ENCODE results near the gene MMP3.

Gene MMP3

GRCh38 chr11:102832612-102833011 lies 10.8 kb downstream of the MMP3 start:
- no peaks in the 10 kb centered on the region for H3K36me3 ChIP-seq (ENCODE audit: control insufficient read depth, insufficient read depth, low read length)
- WGBS, 2 experiments (ENCODE audit: insufficient coverage in 2 of 2): no CpG with 5 or more reads among the region's 7 CpGs
- no peak overlapping the region for H3K27ac ChIP-seq (ENCODE audit: low read depth, low read length, severe bottlenecking)
- no peak overlapping the region for H3K4me3 ChIP-seq (ENCODE audit: extremely low read depth, insufficient read depth, low read length, poor library complexity, severe bottlenecking)
- no peaks in the 10 kb centered on the region for H3K4me1 ChIP-seq (ENCODE audit: control insufficient read depth, insufficient read depth, low read length, poor library complexity, severe bottlenecking)
- H3K9me3 ChIP-seq (ENCODE audit: control insufficient read depth, low read length): no peaks in the 10 kb centered on the region

- WGBS, 2 experiments (ENCODE audit: insufficient coverage in 2 of 2): 89 to 95% methylated on average over 18 to 29 of the region's 38 CpGs
- Histone ChIP-seq H3K36me3 (ENCODE audit: control insufficient read depth, insufficient read depth, low read length) (no peaks in the 10 kb centered on the region), H3K9me3 (ENCODE audit: control insufficient read depth, low read length) (no peaks in the 10 kb centered on the region), H3K27ac (ENCODE audit: low read depth, low read length, severe bottlenecking) (no peak overlapping the region), H3K4me1 (ENCODE audit: control insufficient read depth, insufficient read depth, low read length, poor library complexity, severe bottlenecking) (no peaks in the 10 kb centered on the region), H3K4me3 (ENCODE audit: extremely low read depth, insufficient read depth, low read length, poor library complexity, severe bottlenecking) (no peak overlapping the region)
Observed at GRCh38 chr11:102831489-102832440, 11.6 kb downstream of the MMP3 start.

GRCh38 chr11:102831128-102831488 lies 12.3 kb downstream of the MMP3 start:
- H3K4me3 ChIP-seq (ENCODE audit: extremely low read depth, insufficient read depth, low read length, poor library complexity, severe bottlenecking): no peak overlapping the region
- H3K4me1 ChIP-seq (ENCODE audit: control insufficient read depth, insufficient read depth, low read length, poor library complexity, severe bottlenecking): no peaks in the 10 kb centered on the region
- no peaks in the 10 kb centered on the region for H3K36me3 ChIP-seq (ENCODE audit: control insufficient read depth, insufficient read depth, low read length)
- WGBS, 2 experiments (ENCODE audit: insufficient coverage in 2 of 2): 100% methylated on average over 1 of the region's 2 CpGs; no CpG with 5 or more reads in 1 of the 2 experiments
- H3K27ac ChIP-seq (ENCODE audit: low read depth, low read length, severe bottlenecking): no peak overlapping the region
- H3K9me3 ChIP-seq (ENCODE audit: control insufficient read depth, low read length): peaks cover 3% of the 10 kb centered on the region

- WGBS, 2 experiments (ENCODE audit: insufficient coverage in 2 of 2): 87 to 100% methylated on average over 3 to 4 of the region's 5 CpGs
- H3K4me1 ChIP-seq (ENCODE audit: control insufficient read depth, insufficient read depth, low read length, poor library complexity, severe bottlenecking): no peaks in the 10 kb centered on the region
- no peak overlapping the region for H3K27ac ChIP-seq (ENCODE audit: low read depth, low read length, severe bottlenecking)
- H3K9me3 ChIP-seq (ENCODE audit: control insufficient read depth, low read length): peaks cover 6% of the 10 kb centered on the region
- no peak overlapping the region for H3K4me3 ChIP-seq (ENCODE audit: extremely low read depth, insufficient read depth, low read length, poor library complexity, severe bottlenecking)
- H3K36me3 ChIP-seq (ENCODE audit: control insufficient read depth, insufficient read depth, low read length): no peaks in the 10 kb centered on the region
Observed at GRCh38 chr11:102830001-102830727, 13.2 kb downstream of the MMP3 start.

- no peaks in the 10 kb centered on the region for H3K4me1 ChIP-seq (ENCODE audit: control insufficient read depth, insufficient read depth, low read length, poor library complexity, severe bottlenecking)
- WGBS, 2 experiments (ENCODE audit: insufficient coverage in 2 of 2): 84 to 85% methylated on average over 4 to 5 of the region's 6 CpGs
- no peak overlapping the region for H3K4me3 ChIP-seq (ENCODE audit: extremely low read depth, insufficient read depth, low read length, poor library complexity, severe bottlenecking)
- no peaks in the 10 kb centered on the region for H3K36me3 ChIP-seq (ENCODE audit: control insufficient read depth, insufficient read depth, low read length)
- peaks cover 6% of the 10 kb centered on the region for H3K9me3 ChIP-seq (ENCODE audit: control insufficient read depth, low read length)
- H3K27ac ChIP-seq (ENCODE audit: low read depth, low read length, severe bottlenecking): no peak overlapping the region
Observed at GRCh38 chr11:102829316-102830000, 14.0 kb downstream of the MMP3 start.

- Histone ChIP-seq H3K4me3 (ENCODE audit: extremely low read depth, insufficient read depth, low read length, poor library complexity, severe bottlenecking) (no peak overlapping the region), H3K27ac (ENCODE audit: low read depth, low read length, severe bottlenecking) (no peak overlapping the region), H3K36me3 (ENCODE audit: control insufficient read depth, insufficient read depth, low read length) (no peaks in the 10 kb centered on the region), H3K9me3 (ENCODE audit: control insufficient read depth, low read length) (peaks cover 6% of the 10 kb centered on the region), H3K4me1 (ENCODE audit: control insufficient read depth, insufficient read depth, low read length, poor library complexity, severe bottlenecking) (no peaks in the 10 kb centered on the region)
- WGBS, 2 experiments (ENCODE audit: insufficient coverage in 2 of 2): no CpG with 5 or more reads among the region's 1 CpG
Observed at GRCh38 chr11:102824556-102824955, 18.9 kb downstream of the MMP3 start.

- no peaks in the 10 kb centered on the region for H3K9me3 ChIP-seq (ENCODE audit: control insufficient read depth, low read length)
- no peaks in the 10 kb centered on the region for H3K4me1 ChIP-seq (ENCODE audit: control insufficient read depth, insufficient read depth, low read length, poor library complexity, severe bottlenecking)
- H3K27ac ChIP-seq (ENCODE audit: low read depth, low read length, severe bottlenecking): no peak overlapping the region
- H3K36me3 ChIP-seq (ENCODE audit: control insufficient read depth, insufficient read depth, low read length): no peaks in the 10 kb centered on the region
- 73 to 83% methylated on average over 6 of the region's 6 CpGs for WGBS, 2 experiments (ENCODE audit: insufficient coverage in 2 of 2)
- H3K4me3 ChIP-seq (ENCODE audit: extremely low read depth, insufficient read depth, low read length, poor library complexity, severe bottlenecking): no peak overlapping the region
Observed at GRCh38 chr11:102819491-102819890, 23.9 kb downstream of the MMP3 start.

- Histone ChIP-seq H3K4me1 (ENCODE audit: control insufficient read depth, insufficient read depth, low read length, poor library complexity, severe bottlenecking) (no peaks in the 10 kb centered on the region), H3K36me3 (ENCODE audit: control insufficient read depth, insufficient read depth, low read length) (no peaks in the 10 kb centered on the region), H3K27ac (ENCODE audit: low read depth, low read length, severe bottlenecking) (no peak overlapping the region), H3K4me3 (ENCODE audit: extremely low read depth, insufficient read depth, low read length, poor library complexity, severe bottlenecking) (no peak overlapping the region), H3K9me3 (ENCODE audit: control insufficient read depth, low read length) (no peaks in the 10 kb centered on the region)
- WGBS, 2 experiments (ENCODE audit: insufficient coverage in 2 of 2): 75 to 85% methylated on average over 1 of the region's 1 CpG
Observed at GRCh38 chr11:102813484-102813883, 29.9 kb downstream of the MMP3 start.

GRCh38 chr11:102812188-102812587 lies 31.2 kb downstream of the MMP3 start:
- no peak overlapping the region for H3K4me3 ChIP-seq (ENCODE audit: extremely low read depth, insufficient read depth, low read length, poor library complexity, severe bottlenecking)
- peaks cover 1% of the 10 kb centered on the region for H3K4me1 ChIP-seq (ENCODE audit: control insufficient read depth, insufficient read depth, low read length, poor library complexity, severe bottlenecking)
- no CpG with 5 or more reads among the region's 3 CpGs for WGBS, 2 experiments (ENCODE audit: insufficient coverage in 2 of 2)
- H3K36me3 ChIP-seq (ENCODE audit: control insufficient read depth, insufficient read depth, low read length): no peaks in the 10 kb centered on the region
- H3K9me3 ChIP-seq (ENCODE audit: control insufficient read depth, low read length): peaks cover 5% of the 10 kb centered on the region
- no peak overlapping the region for H3K27ac ChIP-seq (ENCODE audit: low read depth, low read length, severe bottlenecking)

- H3K4me3 ChIP-seq (ENCODE audit: extremely low read depth, insufficient read depth, low read length, poor library complexity, severe bottlenecking): no peak overlapping the region
- H3K36me3 ChIP-seq (ENCODE audit: control insufficient read depth, insufficient read depth, low read length): no peaks in the 10 kb centered on the region
- peaks cover 5% of the 10 kb centered on the region for H3K9me3 ChIP-seq (ENCODE audit: control insufficient read depth, low read length)
- H3K27ac ChIP-seq (ENCODE audit: low read depth, low read length, severe bottlenecking): no peak overlapping the region
- peaks cover 9% of the 10 kb centered on the region for H3K4me1 ChIP-seq (ENCODE audit: control insufficient read depth, insufficient read depth, low read length, poor library complexity, severe bottlenecking)
- 22 to 39% methylated on average over 3 of the region's 3 CpGs for WGBS, 2 experiments (ENCODE audit: insufficient coverage in 2 of 2)
Observed at GRCh38 chr11:102810950-102811660, 32.3 kb downstream of the MMP3 start.
